ENCODE results near the gene FSIP1. TPM values are rescaled to one million over a fixed set of nuclear protein-coding genes. Genes with fewer than 3 reads are reported as not detected.
A peak's percentile ranks its signal among the peaks of the same experiment; 100 is the strongest.

Gene FSIP1
- under 1 TPM in 1 of 2 donors, not detected in 1; 0.33 TPM for total RNA-seq

DNA sequence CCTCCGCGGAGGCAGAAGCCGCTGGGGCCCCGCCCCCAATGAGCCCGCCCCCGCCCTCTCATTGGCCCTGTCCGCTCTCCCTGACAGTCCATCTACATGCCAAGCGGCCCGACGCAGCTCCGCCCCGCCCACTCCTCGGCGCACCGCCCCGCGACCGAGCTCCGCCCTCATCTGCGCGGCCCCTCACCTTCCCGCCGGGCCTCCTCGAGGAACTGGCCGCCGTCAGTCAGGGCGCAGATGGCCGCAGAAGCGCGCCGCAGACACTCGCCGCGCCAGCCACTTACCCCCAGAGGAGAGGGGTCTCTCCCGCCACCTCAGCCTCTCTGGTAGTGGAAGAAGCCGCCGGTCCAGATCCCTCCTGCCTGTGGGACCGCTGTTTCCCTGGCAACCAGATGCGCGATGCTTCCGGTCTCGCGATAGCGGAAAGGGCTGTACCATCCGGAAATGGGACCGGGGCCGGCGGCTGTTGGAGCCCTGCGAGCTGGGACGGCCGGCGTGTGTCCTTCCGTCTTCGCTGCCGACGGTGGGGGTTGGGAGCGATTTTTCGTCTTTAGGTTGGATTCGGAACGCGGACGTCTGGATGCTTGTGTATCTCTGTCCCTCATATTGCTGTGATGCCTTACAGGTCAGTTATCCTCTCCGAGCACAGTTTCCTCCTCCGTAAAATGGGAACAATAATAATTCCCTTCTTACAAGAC, at the start of gene FSIP1:
FSIP1 (minus strand) TSS at position 401 of the 698 bp plus-strand sequence. CDS start 6,317 bp downstream, outside the sequence.
- DNase-seq, result peak; percentile 95 to 97 (median 96)
- H3K4me1 ChIP-seq, result peaks cover 40% of the 10 kb centered on the region
- no peaks in the 10 kb centered on the region for H3K27me3 ChIP-seq
- WGBS, 2 donors, result 0 to 1% methylated on average over 26 to 64 of the region's 64 CpGs
- peak within 1 kb of the TSS; percentile 26 to 96 for H3K4me3 ChIP-seq
- no peaks in the 10 kb centered on the region for H3K9me3 ChIP-seq
- no peaks in the 10 kb centered on the region for H3K36me3 ChIP-seq (replicated peaks in 1 of 2; ENCODE audit: insufficient read depth in 1 of 2, low read depth in 2 of 2)
- TF ChIP-seq POLR2A (IDR thresholded peaks at IDR 0.05) (peak; percentile 19 to 82 (median 77)), CTCF (IDR thresholded peaks at IDR 0.05) (no peak)
- peak; percentile 99 for ATAC-seq
- intact Hi-C loops (cut with DNase I), result no loop called here
- H3K27ac ChIP-seq, result peak within 1 kb of the TSS; percentile 5 to 83 (median 52)

DNA sequence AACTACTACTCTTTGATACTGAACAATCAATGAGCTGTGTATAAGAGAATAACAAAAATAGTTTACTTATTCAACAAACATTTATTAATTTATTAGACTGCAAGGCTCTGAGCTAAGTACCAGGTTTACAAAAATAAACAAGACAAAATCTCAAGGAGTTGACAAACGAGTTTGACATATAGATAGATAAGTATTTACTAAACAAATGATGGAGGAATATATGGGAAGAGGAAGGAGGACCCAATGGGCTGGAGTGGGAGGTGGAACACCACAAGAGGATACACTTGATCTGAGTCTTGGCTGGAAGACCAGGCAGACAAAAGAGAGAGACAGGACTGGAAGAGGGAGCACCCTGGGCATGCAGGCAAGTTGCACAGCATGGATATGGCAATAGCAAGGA, 47.5 kb upstream of the FSIP1 start:
- DNase-seq (no peak), ATAC-seq (no peak)
- TF ChIP-seq POLR2A (IDR thresholded peaks at IDR 0.05), result no peak
- no peak for TF ChIP-seq CTCF (IDR thresholded peaks at IDR 0.05)
- Histone ChIP-seq H3K36me3 (replicated peaks in 1 of 2; ENCODE audit: insufficient read depth in 1 of 2, low read depth in 2 of 2) (no peaks in the 10 kb centered on the region), H3K27ac (no peak overlapping the region), H3K27me3 (no peaks in the 10 kb centered on the region), H3K9me3 (no peaks in the 10 kb centered on the region), H3K4me3 (no peak overlapping the region), H3K4me1 (no peaks in the 10 kb centered on the region)
- WGBS, 2 donors, result 29 to 38% methylated on average over 1 of the region's 1 CpG
- intact Hi-C loops (cut with DNase I), result no loop called here

DNA sequence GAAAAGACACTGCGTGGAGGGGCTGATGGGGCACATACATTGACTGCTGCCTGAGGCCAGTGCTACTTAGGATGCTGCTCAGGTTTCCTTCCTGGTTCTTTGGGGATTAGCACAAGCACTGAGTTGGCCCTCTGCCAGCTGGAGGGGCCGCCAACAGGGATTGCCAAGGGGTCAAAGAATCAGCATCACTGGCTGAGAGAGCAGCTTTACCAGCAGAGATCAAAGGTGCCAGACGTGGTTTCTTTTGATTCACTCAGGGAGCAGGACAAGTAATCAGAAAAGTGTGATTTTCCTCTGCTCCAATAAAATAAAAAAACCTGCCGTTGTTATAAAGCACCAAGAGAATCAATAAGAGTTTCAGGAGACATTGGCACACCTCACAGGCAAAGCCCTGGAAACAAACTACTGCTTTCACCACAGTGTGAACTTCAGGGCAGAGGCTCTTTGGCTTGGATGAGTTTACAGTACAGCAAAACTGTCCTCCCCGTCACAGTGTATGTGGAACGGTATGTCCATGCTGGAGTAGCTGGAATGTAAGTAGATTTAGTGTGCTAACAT, 45.8 kb upstream of the FSIP1 start:
- Histone ChIP-seq H3K27ac (no peak overlapping the region), H3K27me3 (no peaks in the 10 kb centered on the region), H3K9me3 (no peaks in the 10 kb centered on the region), H3K4me1 (no peaks in the 10 kb centered on the region), H3K36me3 (replicated peaks in 1 of 2; ENCODE audit: insufficient read depth in 1 of 2, low read depth in 2 of 2) (no peaks in the 10 kb centered on the region), H3K4me3 (no peak overlapping the region)
- intact Hi-C loops (cut with DNase I), result no loop called here
- 44 to 46% methylated on average over 6 of the region's 6 CpGs for WGBS, 2 donors
- no peak for TF ChIP-seq CTCF (IDR thresholded peaks at IDR 0.05)
- no peak for TF ChIP-seq POLR2A (IDR thresholded peaks at IDR 0.05)
- ATAC-seq (no peak), DNase-seq (peak; percentile 5 to 20 (median 17))

GRCh38 chr15:39826975-39827374, 44.3 kb upstream of the FSIP1 start:
- Histone ChIP-seq H3K27me3 (no peaks in the 10 kb centered on the region), H3K27ac (no peak overlapping the region), H3K9me3 (no peaks in the 10 kb centered on the region), H3K4me3 (no peak overlapping the region), H3K4me1 (no peaks in the 10 kb centered on the region), H3K36me3 (replicated peaks in 1 of 2; ENCODE audit: insufficient read depth in 1 of 2, low read depth in 2 of 2) (no peaks in the 10 kb centered on the region)
- 83 to 98% methylated on average over 2 of the region's 2 CpGs for WGBS, 2 donors
- no peak for DNase-seq
- no peak for ATAC-seq
- TF ChIP-seq CTCF (IDR thresholded peaks at IDR 0.05), result no peak
- TF ChIP-seq POLR2A (IDR thresholded peaks at IDR 0.05), result no peak
- intact Hi-C loops (cut with DNase I), result no loop called here

Measured in body of pancreas (tissue), 4 donors.